Astrocyte (in vitro differentiated cells and primary cell): ENCODE results near the gene LGR6. TPM values are rescaled to one million over a fixed set of nuclear protein-coding genes. Genes with fewer than 3 reads are reported as not detected.
"Not testable (repeated sequence)": the region's sequence is repeated elsewhere in the genome, so short reads cannot be mapped to it uniquely, and the experiment has no call there.

Source experiments
- DNase-seq: peaks from one replicate; pipeline ENCODE4 v3.0.0-alpha.2; 2010; ENCODE audit warnings: low read depth
- FAIRE-seq: peaks from 2 replicates; lab custom pipeline; 2011; peaks lifted over from hg19 to GRCh38; lab: Jason Lieb, UNC
- H2AFZ ChIP-seq: 2 replicates; pipeline ENCODE4 v1.6.0; 2012; ENCODE audit warnings: low read depth, low read length, inconsistent platforms
- H3K27ac ChIP-seq: 2 replicates; pipeline ENCODE4 v1.5.1; 2011; ENCODE audit warnings: low read depth, low read length, inconsistent platforms
- H3K27me3 ChIP-seq: 2 replicates; pipeline ENCODE4 v1.6.0; 2011; ENCODE audit warnings: low read length, inconsistent platforms; ENCODE audit not compliant: insufficient read depth
- H3K36me3 ChIP-seq: 2 replicates; pipeline ENCODE4 v1.5.1; 2011; ENCODE audit warnings: low read length, inconsistent platforms; ENCODE audit not compliant: insufficient read depth
- H3K4me1 ChIP-seq: 2 replicates; pipeline ENCODE4 v1.5.1; 2011; ENCODE audit warnings: low read length, inconsistent platforms; ENCODE audit not compliant: insufficient read depth
- H3K4me2 ChIP-seq: 2 replicates; pipeline ENCODE4 v1.6.0; 2012; ENCODE audit warnings: low read length, inconsistent platforms
- H3K4me3 ChIP-seq: 2 replicates; pipeline ENCODE4 v1.5.1; 2011; ENCODE audit warnings: low read depth, mild to moderate bottlenecking, low read length, inconsistent platforms; ENCODE audit not compliant: insufficient read depth
- H3K79me2 ChIP-seq: 2 replicates; pipeline ENCODE4 v1.6.0; 2012; ENCODE audit warnings: mild to moderate bottlenecking, low read length, inconsistent platforms; ENCODE audit not compliant: insufficient read depth
- H3K9ac ChIP-seq: 2 replicates; pipeline ENCODE4 v1.6.0; 2012; ENCODE audit warnings: mild to moderate bottlenecking, low read length, inconsistent platforms
- H3K9me3 ChIP-seq: 2 replicates; pipeline ENCODE4 v1.5.1; 2012; ENCODE audit warnings: low read depth, mild to moderate bottlenecking, low read length, inconsistent platforms; ENCODE audit not compliant: insufficient read depth
- H4K20me1 ChIP-seq: 2 replicates; pipeline ENCODE4 v1.6.0; 2012; ENCODE audit warnings: low read length, inconsistent platforms; ENCODE audit not compliant: insufficient read depth
- H3K27ac Mint-ChIP-seq: one replicate; pipeline ENCODE4 v1.8.0; 2021; ENCODE audit warnings: mild to moderate bottlenecking, mixed read lengths; ENCODE audit not compliant: unreplicated experiment
- H3K27me3 Mint-ChIP-seq: one replicate; pipeline ENCODE4 v1.8.0; 2021; ENCODE audit warnings: low read depth, mixed read lengths; ENCODE audit not compliant: unreplicated experiment
- H3K36me3 Mint-ChIP-seq: one replicate; pipeline ENCODE4 v1.8.0; 2021; ENCODE audit warnings: low read depth, mixed read lengths; ENCODE audit not compliant: unreplicated experiment
- H3K4me1 Mint-ChIP-seq: one replicate; pipeline ENCODE4 v1.8.0; 2021; ENCODE audit warnings: low read depth, mixed read lengths; ENCODE audit not compliant: unreplicated experiment
- H3K4me3 Mint-ChIP-seq: one replicate; pipeline ENCODE4 v1.8.0; 2021; ENCODE audit warnings: mild to moderate bottlenecking, moderate library complexity, mixed read lengths; ENCODE audit not compliant: unreplicated experiment
- H3K9me3 Mint-ChIP-seq: one replicate; pipeline ENCODE4 v1.8.0; 2021; ENCODE audit warnings: mild to moderate bottlenecking, mixed read lengths; ENCODE audit not compliant: unreplicated experiment
- EZH2 ChIP-seq: IDR thresholded peaks from 2 replicates; pipeline ENCODE4 v1.6.1; 2012; ENCODE audit warnings: mild to moderate bottlenecking, low read length, inconsistent platforms; ENCODE audit not compliant: insufficient read depth
- total RNA-seq: library from RNA; stranded (reverse); gene quantifications from 2 replicates; pipeline ENCODE4 v1.2.1, GENCODE V29; 2021
- TF ChIP-seq, protein P1 (sequence below): IDR thresholded peaks from 2 replicates; pipeline ENCODE4 v1.5.1; 2011; ENCODE audit warnings: low read depth, mild to moderate bottlenecking, inconsistent platforms, low read length, moderate library complexity; ENCODE audit not compliant: insufficient read depth

The LGR6 gene
- total RNA-seq, 1 donor from 2014 or later, result 0.27 TPM

DNA sequence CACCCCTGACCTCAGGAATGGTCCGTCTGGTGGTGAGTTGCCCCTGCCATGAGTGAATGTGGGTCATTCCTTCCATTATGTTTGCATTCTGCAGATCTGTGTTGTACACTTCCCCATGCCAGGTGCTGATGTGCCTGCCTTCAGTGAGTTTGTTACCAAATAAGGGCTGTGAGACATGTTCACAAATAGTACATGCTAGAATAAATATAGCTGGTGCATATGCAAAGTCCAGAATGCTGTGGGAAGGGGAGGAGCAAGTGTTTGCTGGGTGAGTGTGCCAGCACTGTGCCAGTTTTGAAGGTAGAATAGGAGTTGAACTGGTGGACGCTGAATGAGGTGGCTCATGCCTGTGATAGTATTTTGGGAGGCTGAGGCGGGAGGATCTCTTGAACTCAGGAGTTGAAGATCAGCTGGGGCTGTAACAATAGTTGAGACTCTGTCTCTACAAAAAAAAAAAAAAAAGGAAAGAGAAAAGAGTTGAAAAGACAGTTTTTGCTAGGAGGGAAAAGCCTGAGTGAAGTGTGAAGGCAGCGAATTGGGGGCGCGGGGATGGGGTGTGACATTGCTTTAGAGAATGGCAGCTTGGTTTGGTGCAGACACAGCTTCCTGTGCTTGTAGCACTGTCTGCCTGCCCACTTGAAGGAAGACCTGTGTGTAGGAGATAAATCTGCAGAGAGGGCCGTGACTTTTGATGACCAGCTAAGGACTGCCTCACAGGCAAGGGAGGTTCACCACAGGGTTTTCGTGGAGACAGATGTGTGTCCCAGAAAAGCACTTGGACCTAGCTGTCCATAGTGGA, 61.1 kb downstream of the LGR6 start:
- Histone ChIP-seq H3K79me2 (no peaks in the 10 kb centered on the region), H3K4me3 (no peak overlapping the region), H3K9ac (no peak overlapping the region), H4K20me1 (no peaks in the 10 kb centered on the region), H3K9me3 (no peaks in the 10 kb centered on the region), H3K4me2 (no peak overlapping the region), H3K4me1 (peaks cover under 1% of the 10 kb centered on the region), H3K27me3 (peaks cover 16% of the 10 kb centered on the region), H2AFZ (no peak overlapping the region), H3K27ac (no peak overlapping the region), H3K36me3 (no peaks in the 10 kb centered on the region)
- Mint-ChIP-seq H3K9me3 (peaks cover 2% of the 10 kb centered on the region), H3K27ac (no peak overlapping the region), H3K27me3 (peaks cover 36% of the 10 kb centered on the region), H3K4me3 (no peak overlapping the region), H3K36me3 (no peaks in the 10 kb centered on the region), H3K4me1 (peaks cover 8% of the 10 kb centered on the region)
- FAIRE-seq (no peak), DNase-seq (no peak)
- TF ChIP-seq EZH2, result no peak
- TF ChIP-seq, protein P1, sequence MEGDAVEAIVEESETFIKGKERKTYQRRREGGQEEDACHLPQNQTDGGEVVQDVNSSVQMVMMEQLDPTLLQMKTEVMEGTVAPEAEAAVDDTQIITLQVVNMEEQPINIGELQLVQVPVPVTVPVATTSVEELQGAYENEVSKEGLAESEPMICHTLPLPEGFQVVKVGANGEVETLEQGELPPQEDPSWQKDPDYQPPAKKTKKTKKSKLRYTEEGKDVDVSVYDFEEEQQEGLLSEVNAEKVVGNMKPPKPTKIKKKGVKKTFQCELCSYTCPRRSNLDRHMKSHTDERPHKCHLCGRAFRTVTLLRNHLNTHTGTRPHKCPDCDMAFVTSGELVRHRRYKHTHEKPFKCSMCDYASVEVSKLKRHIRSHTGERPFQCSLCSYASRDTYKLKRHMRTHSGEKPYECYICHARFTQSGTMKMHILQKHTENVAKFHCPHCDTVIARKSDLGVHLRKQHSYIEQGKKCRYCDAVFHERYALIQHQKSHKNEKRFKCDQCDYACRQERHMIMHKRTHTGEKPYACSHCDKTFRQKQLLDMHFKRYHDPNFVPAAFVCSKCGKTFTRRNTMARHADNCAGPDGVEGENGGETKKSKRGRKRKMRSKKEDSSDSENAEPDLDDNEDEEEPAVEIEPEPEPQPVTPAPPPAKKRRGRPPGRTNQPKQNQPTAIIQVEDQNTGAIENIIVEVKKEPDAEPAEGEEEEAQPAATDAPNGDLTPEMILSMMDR, result no peak

DNA sequence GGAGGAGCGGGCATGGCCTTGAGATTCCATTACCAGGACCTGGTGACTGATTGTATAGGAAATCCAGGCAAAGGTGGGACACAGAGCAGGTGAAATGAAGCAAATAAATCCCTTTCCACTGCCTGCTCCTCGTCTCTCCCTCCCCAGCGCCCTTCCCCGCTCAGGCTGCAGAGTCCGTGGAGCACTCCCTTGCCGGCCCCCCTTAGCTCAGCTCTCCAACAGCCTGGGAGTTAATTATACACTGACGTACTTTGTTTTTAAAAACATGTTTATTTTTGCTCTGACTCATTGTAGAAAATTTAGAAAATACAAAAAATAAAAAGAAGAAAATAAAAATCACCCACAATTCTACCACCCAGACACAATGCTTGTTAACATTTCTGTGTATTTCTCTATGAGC, 61.7 kb downstream of the LGR6 start:
- Mint-ChIP-seq H3K27me3 (peaks cover 34% of the 10 kb centered on the region), H3K27ac (no peak overlapping the region), H3K9me3 (no peaks in the 10 kb centered on the region), H3K4me1 (peaks cover 6% of the 10 kb centered on the region), H3K36me3 (no peaks in the 10 kb centered on the region), H3K4me3 (no peak overlapping the region)
- no peak overlapping the region for H3K27ac ChIP-seq
- H2AFZ ChIP-seq, result no peak overlapping the region
- no peak overlapping the region for H3K9ac ChIP-seq
- H3K4me2 ChIP-seq, result no peak overlapping the region
- H3K36me3 ChIP-seq, result no peaks in the 10 kb centered on the region
- H3K9me3 ChIP-seq, result no peaks in the 10 kb centered on the region
- peaks cover 16% of the 10 kb centered on the region for H3K27me3 ChIP-seq
- FAIRE-seq, result no peak
- H4K20me1 ChIP-seq, result no peaks in the 10 kb centered on the region
- H3K79me2 ChIP-seq, result no peaks in the 10 kb centered on the region
- no peak overlapping the region for H3K4me3 ChIP-seq
- no peaks in the 10 kb centered on the region for H3K4me1 ChIP-seq
- DNase-seq, result no peak
- TF ChIP-seq EZH2, result no peak
- TF ChIP-seq, protein P1, result no peak

DNA sequence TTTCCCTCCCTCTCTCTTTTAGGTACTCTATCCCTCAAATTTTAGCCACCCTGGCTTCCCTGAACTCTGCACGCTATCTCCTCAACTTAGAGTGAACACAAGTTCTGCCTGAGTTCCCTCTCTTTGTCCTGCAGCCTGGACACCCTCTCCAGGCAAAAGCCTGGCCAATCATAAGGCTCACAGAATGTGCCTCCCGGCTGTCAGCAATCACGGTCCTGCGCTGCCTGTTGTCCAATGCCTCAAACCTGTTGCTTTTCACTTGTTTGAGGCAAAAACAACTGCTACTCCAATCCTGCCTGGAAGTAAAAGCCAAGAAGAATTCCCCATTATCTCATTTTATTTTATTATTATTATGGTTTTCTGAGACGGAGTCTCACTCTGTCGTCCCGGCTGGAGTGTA, 66.1 kb downstream of the LGR6 start:
- no peaks in the 10 kb centered on the region for H3K36me3 Mint-ChIP-seq
- Histone ChIP-seq H2AFZ (no peak overlapping the region), H3K4me2 (no peak overlapping the region), H3K9ac (no peak overlapping the region), H3K27ac (no peak overlapping the region), H4K20me1 (no peaks in the 10 kb centered on the region), H3K79me2 (no peaks in the 10 kb centered on the region), H3K4me1 (no peaks in the 10 kb centered on the region), H3K27me3 (peaks cover 15% of the 10 kb centered on the region), H3K9me3 (no peaks in the 10 kb centered on the region), H3K36me3 (no peaks in the 10 kb centered on the region), H3K4me3 (no peak overlapping the region)
- H3K27ac Mint-ChIP-seq, result no peak overlapping the region
- peaks cover 2% of the 10 kb centered on the region for H3K4me1 Mint-ChIP-seq
- no peak overlapping the region for H3K4me3 Mint-ChIP-seq
- H3K27me3 Mint-ChIP-seq, result peaks cover 22% of the 10 kb centered on the region
- peaks cover 2% of the 10 kb centered on the region for H3K9me3 Mint-ChIP-seq
- TF ChIP-seq, protein P1, result no peak
- TF ChIP-seq EZH2, result no peak
- FAIRE-seq (no peak), DNase-seq (no peak)

DNA sequence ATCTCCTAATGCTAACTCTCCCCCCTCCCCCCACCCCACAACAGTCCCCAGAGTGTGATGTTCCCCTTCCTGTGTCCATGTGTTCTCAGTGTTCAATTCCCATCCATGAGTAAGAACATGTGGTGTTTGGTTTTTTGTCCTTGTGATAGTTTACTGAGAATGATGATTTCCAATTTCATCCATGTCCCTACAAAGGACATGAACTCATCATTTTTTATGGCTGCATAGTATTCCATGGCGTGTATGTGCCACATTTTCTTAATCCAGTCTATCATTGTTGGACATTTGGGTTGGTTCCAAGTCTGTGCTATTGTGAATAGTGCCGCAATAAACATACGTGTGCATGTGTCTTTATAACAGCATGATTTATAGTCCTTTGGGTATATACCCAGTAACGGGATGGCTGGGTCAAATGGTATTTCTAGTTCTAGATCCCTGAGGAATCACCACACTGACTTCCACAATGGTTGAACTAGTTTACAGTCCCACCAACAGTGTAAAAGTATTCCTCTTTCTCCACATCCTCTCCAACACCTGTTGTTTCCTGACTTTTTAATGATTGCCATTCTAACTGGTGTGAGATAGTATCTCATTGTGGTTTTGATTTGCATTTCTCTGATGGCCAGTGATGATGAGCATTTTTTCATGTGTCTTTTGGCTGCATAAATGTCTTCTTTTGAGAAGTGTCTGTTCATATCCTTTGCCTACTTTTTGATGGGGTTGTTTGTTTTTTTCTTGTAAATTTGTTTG, 67.8 kb downstream of the LGR6 start:
- H3K9ac ChIP-seq, H3K4me2 ChIP-seq, H3K4me1 Mint-ChIP-seq, H3K36me3 ChIP-seq, FAIRE-seq, H3K4me3 Mint-ChIP-seq, H3K9me3 ChIP-seq, H3K79me2 ChIP-seq, H3K4me3 ChIP-seq, H3K4me1 ChIP-seq, H2AFZ ChIP-seq, H3K27ac ChIP-seq, DNase-seq, H3K36me3 Mint-ChIP-seq, H4K20me1 ChIP-seq, H3K9me3 Mint-ChIP-seq, H3K27ac Mint-ChIP-seq: not testable (repeated sequence)
- peaks cover 31% of the 10 kb centered on the region for H3K27me3 ChIP-seq
- peaks cover 34% of the 10 kb centered on the region for H3K27me3 Mint-ChIP-seq
